CD4-positive, alpha-beta T cell treated with Interleukin-6 for 4 hours (primary cell): ENCODE data around the gene PHYHD1.

Experiments used
- DNase-seq: peaks from one replicate; pipeline ENCODE4 v3.0.0-alpha.2; 2020; ENCODE audit warnings: mixed read lengths

Gene PHYHD1

DNA sequence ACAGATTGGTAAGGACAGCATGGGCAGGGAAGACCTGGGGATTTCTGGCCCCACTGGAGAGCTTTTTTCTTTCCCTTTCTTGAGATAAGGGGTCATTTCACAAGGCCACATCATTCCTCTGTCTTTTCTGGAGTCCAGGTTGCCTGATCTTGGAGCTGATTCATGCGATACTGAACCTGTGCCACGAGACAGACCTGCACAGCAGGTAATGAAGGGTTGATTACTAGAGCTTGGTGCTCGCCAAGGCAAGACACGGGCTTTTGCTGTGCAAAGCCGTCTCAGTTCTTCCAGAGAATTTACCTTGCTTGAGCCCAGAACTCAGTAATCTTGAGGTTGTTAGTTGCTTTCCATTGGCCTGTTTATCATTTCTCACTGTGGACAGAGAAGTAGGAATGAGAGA, 65.9 kb downstream of the PHYHD1 start:
- DNase-seq, result no peak

DNA sequence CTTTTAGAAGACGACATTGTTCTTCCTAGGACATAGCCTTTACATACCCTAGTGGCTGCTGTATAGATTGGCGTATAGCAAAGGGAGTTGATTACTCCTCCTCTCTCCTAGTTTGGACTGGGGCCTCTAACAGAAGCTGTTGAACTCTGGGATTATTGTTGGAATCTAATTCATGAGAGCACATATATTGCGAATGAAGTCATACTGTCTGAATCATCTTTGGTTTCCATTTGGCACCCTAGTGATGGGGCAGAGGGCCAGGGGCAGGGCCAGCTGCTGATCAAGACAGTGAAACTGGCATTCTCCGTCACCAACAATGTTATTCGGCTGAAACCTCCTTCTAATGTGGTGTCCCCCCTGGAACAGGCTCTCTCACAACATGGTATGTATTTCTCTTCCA, 67.0 kb downstream of the PHYHD1 start:
- DNase-seq, result no peak
